ENCODE results near the gene UAP1L1. TPM values are rescaled to one million over a fixed set of nuclear protein-coding genes. Genes with fewer than 3 reads are reported as not detected.
"Not testable (repeated sequence)": the region's sequence is repeated elsewhere in the genome, so short reads cannot be mapped to it uniquely, and the experiment has no call there.

UAP1L1 gene
- total and polyA plus RNA-seq, 5 donors: 9.8 to 14.0 (median 12.2) TPM

DNA sequence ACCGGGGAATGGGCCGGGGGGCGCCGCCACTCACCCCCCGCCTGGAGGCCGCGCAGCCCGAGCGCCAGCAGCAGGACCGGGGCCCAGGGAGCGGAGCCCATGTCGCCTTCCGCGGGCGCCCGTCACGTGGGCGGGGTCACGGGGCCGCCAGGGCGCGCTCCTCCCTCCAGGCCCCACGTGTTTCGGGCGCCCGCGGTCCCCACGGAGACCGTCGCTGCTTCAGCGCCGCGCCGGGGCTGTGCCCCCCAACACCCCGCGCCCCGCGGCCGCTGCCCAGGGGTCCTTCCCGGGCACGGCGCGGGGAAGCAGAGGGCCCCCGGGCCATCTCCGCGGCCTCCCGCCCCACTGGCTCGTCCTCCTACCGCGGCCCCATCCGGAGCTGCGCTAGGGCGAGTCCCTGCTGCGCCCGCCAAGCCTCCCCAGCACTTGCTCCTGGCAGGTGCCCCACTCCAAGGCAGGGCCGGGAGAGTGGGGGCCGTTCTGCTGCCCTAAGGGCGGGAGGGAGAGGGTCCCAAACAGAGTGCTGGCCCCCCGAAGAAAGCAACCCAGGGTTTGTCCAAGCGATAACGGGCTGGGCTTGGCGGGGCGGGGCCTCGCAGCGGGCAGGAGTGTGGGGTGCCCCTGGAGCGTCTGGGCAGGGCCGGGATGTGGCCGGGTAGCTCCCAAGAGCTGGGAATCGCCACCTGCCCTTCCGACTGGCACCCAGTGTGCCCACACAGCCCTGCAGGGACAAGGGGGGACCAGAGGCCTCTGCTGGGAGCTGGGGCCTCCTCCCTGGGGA, 37.5 kb downstream of the UAP1L1 start, which contains the start of gene DPP7:
Gene DPP7, minus strand, starts transcription at position 121 of the 781 bp plus-strand sequence. Its CDS starts 20 bp downstream, at position 101.
- 4% methylated on average over 70 of the region's 70 CpGs for WGBS
- no peaks in the 10 kb centered on the region for H3K27me3 ChIP-seq (ENCODE audit: control insufficient read depth, insufficient read depth)
- H3K9me3 ChIP-seq (ENCODE audit: control insufficient read depth, low read length): no peaks in the 10 kb centered on the region
- H3K27ac ChIP-seq (ENCODE audit: low read length): peak within 1 kb of the TSS; percentile 79
- peak; percentile 79 for ATAC-seq
- intact Hi-C loops (cut with DNase I): no loop called here
- peak within 1 kb of the TSS; percentile 81 for H3K4me3 ChIP-seq (ENCODE audit: low read length)
- no peaks in the 10 kb centered on the region for H3K4me1 ChIP-seq (ENCODE audit: control insufficient read depth, insufficient read depth, low read length)
- peak; percentile 80 to 92 (median 90) for DNase-seq

DNA sequence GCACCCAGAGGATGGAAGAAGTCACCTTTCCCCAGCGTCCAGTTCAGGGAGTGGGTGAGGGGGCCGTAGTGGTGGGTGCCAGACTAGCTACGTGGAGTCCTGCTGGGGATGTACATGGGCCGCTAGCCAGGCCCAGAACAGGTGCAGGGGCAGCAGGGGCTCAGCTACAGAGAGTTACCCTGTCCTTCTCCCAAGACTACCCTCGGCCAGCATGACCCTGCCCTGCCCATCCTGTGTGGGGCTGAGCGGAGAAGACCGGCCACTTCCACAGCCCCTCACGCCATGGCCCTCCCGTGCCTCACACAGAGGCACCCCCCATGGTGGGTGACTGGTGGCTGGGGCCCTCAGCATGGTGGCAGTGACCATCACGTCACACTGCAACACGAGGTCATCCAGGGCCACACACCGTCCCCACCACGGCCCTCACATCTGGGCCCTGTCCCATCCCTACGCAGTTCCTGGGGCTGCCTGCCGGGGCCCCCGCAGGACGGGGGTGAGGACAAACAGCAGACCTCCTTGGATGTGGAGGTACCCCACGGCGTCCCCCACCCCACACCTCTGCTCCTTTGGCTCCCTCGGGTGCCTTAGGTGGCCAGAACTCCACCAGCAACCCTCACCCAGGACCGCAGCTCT, 38.2 kb downstream of the UAP1L1 start:
- Histone ChIP-seq H3K9me3 (ENCODE audit: control insufficient read depth, low read length) (no peaks in the 10 kb centered on the region), H3K27ac (ENCODE audit: low read length) (peak overlapping the region; percentile 79), H3K27me3 (ENCODE audit: control insufficient read depth, insufficient read depth) (no peaks in the 10 kb centered on the region), H3K4me1 (ENCODE audit: control insufficient read depth, insufficient read depth, low read length) (no peaks in the 10 kb centered on the region), H3K4me3 (ENCODE audit: low read length) (no peak overlapping the region)
- intact Hi-C loops (cut with DNase I): no loop called here
- DNase-seq (peak in 1 of 3 donors; percentile 54), ATAC-seq (peak; percentile 5 to 20)
- WGBS: 74% methylated on average over 21 of the region's 21 CpGs

GRCh38 chr9:137116027-137116507, 38.8 kb downstream of the UAP1L1 start:
- H3K4me1 ChIP-seq (ENCODE audit: control insufficient read depth, insufficient read depth, low read length): no peaks in the 10 kb centered on the region
- H3K4me3 ChIP-seq (ENCODE audit: low read length): no peak overlapping the region
- 48% methylated on average over 6 of the region's 6 CpGs for WGBS
- intact Hi-C loops (cut with DNase I): no loop called here
- DNase-seq (peak in 2 of 3 donors; percentile 62 to 65), ATAC-seq (peak; percentile 2 to 18)
- H3K9me3 ChIP-seq (ENCODE audit: control insufficient read depth, low read length): no peaks in the 10 kb centered on the region
- H3K27me3 ChIP-seq (ENCODE audit: control insufficient read depth, insufficient read depth): no peaks in the 10 kb centered on the region
- peak overlapping the region; percentile 79 for H3K27ac ChIP-seq (ENCODE audit: low read length)

- peak overlapping the region; percentile 71 for H3K27ac ChIP-seq (ENCODE audit: low read length)
- H3K27me3 ChIP-seq (ENCODE audit: control insufficient read depth, insufficient read depth): no peaks in the 10 kb centered on the region
- intact Hi-C loops (cut with DNase I): no loop called here
- no peaks in the 10 kb centered on the region for H3K9me3 ChIP-seq (ENCODE audit: control insufficient read depth, low read length)
- 32% methylated on average over 17 of the region's 17 CpGs for WGBS
- H3K4me1 ChIP-seq (ENCODE audit: control insufficient read depth, insufficient read depth, low read length): no peaks in the 10 kb centered on the region
- no peak overlapping the region for H3K4me3 ChIP-seq (ENCODE audit: low read length)
- DNase-seq: peak in 2 of 3 donors; percentile 50 to 71
- ATAC-seq: peak in 1 of 2 donors; percentile 1
Measured at GRCh38 chr9:137116728-137117127, 39.4 kb downstream of the UAP1L1 start.

DNA sequence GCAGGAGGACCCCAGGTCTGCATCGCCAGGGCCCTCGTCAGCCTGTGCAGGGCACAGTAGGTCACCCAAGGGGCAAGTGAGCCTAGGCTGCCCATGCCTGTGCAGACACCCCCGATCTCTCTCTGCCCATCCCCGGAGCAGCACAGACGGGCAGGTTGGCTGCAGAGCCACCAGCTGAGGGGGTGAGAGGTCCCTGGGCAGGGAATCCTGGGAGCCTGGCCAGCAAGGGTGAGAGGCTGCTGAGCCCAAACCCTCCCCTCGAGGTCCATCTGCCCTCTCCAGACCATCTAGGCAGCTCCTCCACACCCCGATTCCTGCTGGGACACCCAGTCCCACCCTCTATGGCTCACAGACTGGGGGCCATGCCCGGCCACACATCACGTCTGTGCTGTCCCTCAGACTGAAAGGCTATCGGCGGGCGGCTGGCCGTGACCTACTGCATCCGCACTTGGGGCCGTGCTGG, 40.0 kb downstream of the UAP1L1 start:
- Histone ChIP-seq H3K4me3 (ENCODE audit: low read length) (no peak overlapping the region), H3K27ac (ENCODE audit: low read length) (peak overlapping the region; percentile 71), H3K4me1 (ENCODE audit: control insufficient read depth, insufficient read depth, low read length) (no peaks in the 10 kb centered on the region), H3K9me3 (ENCODE audit: control insufficient read depth, low read length) (no peaks in the 10 kb centered on the region), H3K27me3 (ENCODE audit: control insufficient read depth, insufficient read depth) (no peaks in the 10 kb centered on the region)
- intact Hi-C loops (cut with DNase I): no loop called here
- DNase-seq (peak in 2 of 3 donors; percentile 52 to 68), ATAC-seq (peak in 1 of 2 donors; percentile 6)
- WGBS: 66% methylated on average over 15 of the region's 15 CpGs

GRCh38 chr9:137118092-137118603, 40.8 kb downstream of the UAP1L1 start:
- H3K4me1 ChIP-seq (ENCODE audit: control insufficient read depth, insufficient read depth, low read length); H3K4me3 ChIP-seq (ENCODE audit: low read length); H3K27ac ChIP-seq (ENCODE audit: low read length); intact Hi-C loops (cut with DNase I); ATAC-seq; H3K27me3 ChIP-seq (ENCODE audit: control insufficient read depth, insufficient read depth); H3K9me3 ChIP-seq (ENCODE audit: control insufficient read depth, low read length): not testable (repeated sequence)
- WGBS: 84% methylated on average over 12 of the region's 12 CpGs
- DNase-seq: peak in 2 of 3 donors; percentile 11 to 15

- intact Hi-C loops (cut with DNase I): loop anchor here (2.0 to 5.0 kb wide), 2 partner anchors 105 to 111 kb away; partner anchors contain the start of genes CYSRT1 (in 3 of the 4) and RNF224 (in 3 of the 4)
- not testable (repeated sequence) for H3K4me1 ChIP-seq (ENCODE audit: control insufficient read depth, insufficient read depth, low read length); H3K27me3 ChIP-seq (ENCODE audit: control insufficient read depth, insufficient read depth); H3K27ac ChIP-seq (ENCODE audit: low read length); H3K9me3 ChIP-seq (ENCODE audit: control insufficient read depth, low read length); ATAC-seq; H3K4me3 ChIP-seq (ENCODE audit: low read length)
- peak in 2 of 3 donors; percentile 4 to 13 for DNase-seq
- WGBS: 74% methylated on average over 22 of the region's 25 CpGs
Measured at GRCh38 chr9:137121927-137122795, 44.8 kb downstream of the UAP1L1 start.

DNA sequence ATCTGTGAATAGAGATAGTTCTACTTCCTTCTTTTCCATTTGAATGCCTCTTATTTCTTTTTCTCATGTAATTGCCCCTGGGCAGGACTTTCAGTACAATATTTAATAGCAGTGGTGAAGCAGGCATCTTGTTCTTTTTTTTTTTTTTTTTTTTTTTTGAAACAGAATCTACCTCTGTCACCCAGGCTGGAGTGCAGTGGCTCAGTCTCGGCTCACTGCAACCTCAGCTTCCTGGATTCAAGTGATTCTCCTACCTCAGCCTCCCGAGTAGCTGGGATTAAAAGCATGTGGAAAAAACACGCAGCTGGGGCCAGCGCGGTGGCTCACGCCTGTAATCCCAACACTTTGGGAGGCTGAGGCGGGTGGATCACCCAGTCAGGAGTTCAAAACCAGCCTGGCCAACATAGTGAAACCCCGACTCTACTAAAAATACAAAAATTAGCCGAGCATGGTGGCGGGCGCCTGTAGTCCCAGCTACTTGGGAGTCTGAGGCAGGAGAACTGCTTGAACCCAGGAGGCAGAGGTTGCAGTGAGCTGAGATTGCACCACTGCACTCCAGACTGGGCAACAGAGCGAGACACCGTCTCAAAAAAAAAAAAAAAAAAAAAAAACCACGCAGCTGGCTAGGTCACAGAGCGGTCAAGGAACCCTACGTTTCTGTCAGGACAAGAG, 45.6 kb downstream of the UAP1L1 start:
- DNase-seq: peak in 1 of 3 donors; percentile 16
- H3K4me1 ChIP-seq (ENCODE audit: control insufficient read depth, insufficient read depth, low read length); ATAC-seq; H3K27me3 ChIP-seq (ENCODE audit: control insufficient read depth, insufficient read depth); H3K9me3 ChIP-seq (ENCODE audit: control insufficient read depth, low read length); H3K4me3 ChIP-seq (ENCODE audit: low read length); H3K27ac ChIP-seq (ENCODE audit: low read length): not testable (repeated sequence)
- intact Hi-C loops (cut with DNase I): loop anchor here (2.0 to 5.0 kb wide), 2 partner anchors 104 to 110 kb away; partner anchors contain the start of genes CYSRT1 (in 3 of the 4) and RNF224 (in 3 of the 4)
- WGBS: 86% methylated on average over 16 of the region's 16 CpGs

DNA sequence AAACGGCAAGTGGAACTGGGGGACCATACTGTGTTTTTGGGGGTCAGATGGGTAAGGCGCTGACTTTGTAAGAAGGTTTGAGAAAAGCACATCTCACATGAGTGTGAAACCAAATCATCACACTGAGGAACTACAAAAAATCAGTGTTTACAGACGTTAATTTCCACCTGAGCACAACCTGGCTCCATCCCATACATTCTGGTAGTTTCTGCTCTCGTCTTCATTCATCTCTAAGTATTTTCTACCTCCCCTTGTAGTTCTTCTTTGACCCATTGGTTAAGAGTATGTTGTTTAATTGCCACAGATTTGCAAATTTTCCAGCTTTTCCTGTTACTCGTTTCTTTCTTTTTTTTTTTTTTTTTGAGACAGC, 46.1 kb downstream of the UAP1L1 start:
- WGBS: 76% methylated on average over 5 of the region's 5 CpGs
- DNase-seq (peak in 1 of 3 donors; percentile 2), ATAC-seq (no peak)
- H3K4me3 ChIP-seq (ENCODE audit: low read length): no peak overlapping the region
- H3K27me3 ChIP-seq (ENCODE audit: control insufficient read depth, insufficient read depth): no peaks in the 10 kb centered on the region
- H3K9me3 ChIP-seq (ENCODE audit: control insufficient read depth, low read length): no peaks in the 10 kb centered on the region
- peaks cover 4% of the 10 kb centered on the region for H3K4me1 ChIP-seq (ENCODE audit: control insufficient read depth, insufficient read depth, low read length)
- intact Hi-C loops (cut with DNase I): loop anchor here (2.0 to 5.0 kb wide), 2 partner anchors 104 to 109 kb away; partner anchors contain the start of genes CYSRT1 (in 3 of the 4) and RNF224 (in 3 of the 4)
- no peak overlapping the region for H3K27ac ChIP-seq (ENCODE audit: low read length)
